ENCODE measurements around the gene GNAO1. TPM values are rescaled to one million over a fixed set of nuclear protein-coding genes. Genes with fewer than 3 reads are reported as not detected.

The GNAO1 gene
- total RNA-seq, 1 experiment from 2014 or later, result 3.7 TPM

- in situ Hi-C loops (cut with HindIII; ENCODE audit: low pct_unique_long_range_greater_than_20kb, low sequenced_read_pairs), result no loop called here
- no peak for DNase-seq (ENCODE audit: low read depth, low spot score)
These were observed 78.8 kb downstream of the GNAO1 start for GRCh38 chr16:56269811-56270684.

GRCh38 chr16:56270828-56271227 lies 79.5 kb downstream of the GNAO1 start:
- in situ Hi-C loops (cut with HindIII; ENCODE audit: low pct_unique_long_range_greater_than_20kb, low sequenced_read_pairs), result no loop called here

DNA sequence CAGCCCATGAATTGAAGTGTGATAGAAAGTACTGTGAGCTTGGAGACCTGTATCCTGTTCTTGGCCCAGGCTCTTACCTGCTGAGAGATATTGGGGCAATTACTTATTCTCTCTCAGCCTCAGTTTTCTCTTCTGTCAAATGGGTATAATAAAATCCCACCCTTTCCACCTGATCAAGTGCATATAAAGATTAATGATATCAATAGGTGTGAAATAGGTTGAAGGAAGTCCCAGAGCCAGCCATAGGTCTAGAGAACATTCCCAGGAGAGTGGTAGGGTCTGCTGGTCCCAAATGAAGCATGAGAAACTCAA lies 81.2 kb downstream of the GNAO1 start:
- in situ Hi-C loops (cut with HindIII; ENCODE audit: low pct_unique_long_range_greater_than_20kb, low sequenced_read_pairs), result no loop called here
- DNase-seq (ENCODE audit: low read depth, low spot score), result no peak

More at GRCh38 chr16:56270828-56271227, 79.5 kb downstream of the GNAO1 start:
- DNase-seq (ENCODE audit: low read depth, low spot score), result no peak

DNA sequence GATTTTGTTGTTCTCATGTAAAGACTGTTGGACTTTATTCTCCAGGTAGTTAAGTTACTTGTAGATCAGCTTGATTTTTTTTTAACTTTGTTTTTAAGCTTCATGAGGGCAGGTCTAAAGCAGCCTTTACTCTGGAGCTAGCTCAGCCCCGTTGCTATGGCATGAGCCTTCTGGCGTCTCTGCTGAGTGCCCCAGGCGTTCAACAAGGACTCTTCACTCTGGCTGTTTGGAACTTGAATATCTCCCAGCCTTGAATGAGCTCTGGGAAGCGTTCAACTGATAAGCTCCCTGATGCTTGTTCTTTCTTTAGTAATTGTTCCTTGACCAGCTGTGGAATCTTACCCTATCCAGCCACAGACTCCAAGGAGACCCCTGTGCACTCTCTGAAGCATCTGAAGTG lies 82.3 kb downstream of the GNAO1 start:
- in situ Hi-C loops (cut with HindIII; ENCODE audit: low pct_unique_long_range_greater_than_20kb, low sequenced_read_pairs), result no loop called here
- DNase-seq (ENCODE audit: low read depth, low spot score), result no peak

- in situ Hi-C loops (cut with HindIII; ENCODE audit: low pct_unique_long_range_greater_than_20kb, low sequenced_read_pairs), result no loop called here
- DNase-seq (ENCODE audit: low read depth, low spot score), result no peak
These were observed 83.1 kb downstream of the GNAO1 start for GRCh38 chr16:56274369-56274768.

DNA sequence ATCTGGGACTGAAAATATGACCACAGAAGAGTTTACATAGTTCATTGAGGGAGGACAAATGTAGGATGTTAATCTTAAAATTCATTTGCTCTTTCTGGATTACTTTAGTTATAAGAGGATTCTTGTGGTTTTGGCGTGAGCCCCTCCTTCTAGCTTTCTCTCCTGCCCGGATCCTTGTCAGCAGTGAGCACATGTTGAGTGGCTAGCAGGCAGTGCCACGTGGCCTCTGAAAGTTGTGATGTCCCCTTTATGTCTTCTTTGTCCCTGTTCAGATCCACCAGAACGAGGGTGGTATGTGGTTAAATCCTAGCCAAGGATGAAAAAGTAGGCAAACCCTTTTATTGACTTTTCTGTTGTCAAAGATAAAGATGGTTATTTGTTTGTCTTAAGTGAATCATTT lies 83.8 kb downstream of the GNAO1 start:
- in situ Hi-C loops (cut with HindIII; ENCODE audit: low pct_unique_long_range_greater_than_20kb, low sequenced_read_pairs), result no loop called here
- DNase-seq (ENCODE audit: low read depth, low spot score), result no peak

- no peak for DNase-seq (ENCODE audit: low read depth, low spot score)
- in situ Hi-C loops (cut with HindIII; ENCODE audit: low pct_unique_long_range_greater_than_20kb, low sequenced_read_pairs), result no loop called here
These were observed 84.5 kb downstream of the GNAO1 start for GRCh38 chr16:56275801-56276200.

GRCh38 chr16:56277075-56277474 lies 85.8 kb downstream of the GNAO1 start:
- peak; percentile 45 for DNase-seq (ENCODE audit: low read depth, low spot score)
- in situ Hi-C loops (cut with HindIII; ENCODE audit: low pct_unique_long_range_greater_than_20kb, low sequenced_read_pairs), result no loop called here

DNA sequence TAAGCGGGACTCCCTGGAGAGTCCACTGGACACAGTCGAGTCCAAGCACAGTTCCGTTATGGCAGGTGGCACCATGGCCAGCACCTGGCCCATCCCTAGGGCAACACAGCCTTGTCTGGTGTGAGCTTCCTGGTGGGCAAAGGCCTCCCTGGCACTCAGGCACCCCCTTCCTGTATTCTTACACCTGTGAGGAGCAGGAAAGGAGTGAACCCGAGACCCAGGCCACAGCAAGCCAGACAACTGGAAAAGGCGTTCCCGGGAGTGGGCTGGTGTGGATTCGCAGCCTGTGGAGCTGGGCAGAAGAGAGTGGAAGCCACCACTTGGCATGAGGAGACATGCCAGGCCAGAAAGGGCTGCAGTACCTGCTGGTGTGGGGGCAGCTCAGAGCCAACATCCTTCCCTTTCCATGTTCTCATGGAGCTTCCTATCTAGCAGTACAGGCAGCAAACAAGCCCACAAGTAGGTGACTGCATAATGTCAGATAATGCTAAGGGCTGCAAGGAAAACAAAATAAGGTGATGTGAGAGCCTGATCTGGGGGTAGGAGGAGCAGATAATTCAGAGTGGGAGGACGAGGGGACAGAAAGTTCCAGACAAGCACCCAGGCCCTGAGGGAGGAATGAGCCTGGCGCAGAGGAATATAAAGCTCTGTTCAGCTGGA lies 87.0 kb downstream of the GNAO1 start:
- no peak for DNase-seq (ENCODE audit: low read depth, low spot score)
- in situ Hi-C loops (cut with HindIII; ENCODE audit: low pct_unique_long_range_greater_than_20kb, low sequenced_read_pairs), result no loop called here

GRCh38 chr16:56279132-56279531 lies 87.8 kb downstream of the GNAO1 start:
- in situ Hi-C loops (cut with HindIII; ENCODE audit: low pct_unique_long_range_greater_than_20kb, low sequenced_read_pairs), result no loop called here

DNA sequence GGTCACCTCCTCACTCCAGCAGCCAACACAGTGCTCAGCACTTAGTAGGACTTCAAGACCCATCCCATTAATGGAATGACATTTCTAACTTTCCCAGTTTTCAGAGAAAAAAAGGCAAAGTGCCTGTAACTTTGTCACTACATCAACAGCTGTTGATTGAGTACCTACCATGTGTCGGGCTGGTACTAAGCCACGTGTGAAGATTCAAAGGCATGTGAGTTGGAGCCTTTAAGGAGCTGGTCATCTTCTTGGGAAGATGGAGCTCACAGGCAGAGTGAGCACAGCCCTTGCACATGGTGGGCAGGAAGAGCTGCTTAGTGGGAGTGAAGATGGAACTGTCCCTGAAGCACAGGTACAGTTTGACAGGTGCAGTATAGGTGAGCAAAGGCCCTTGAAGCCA lies 88.6 kb downstream of the GNAO1 start:
- no peak for DNase-seq (ENCODE audit: low read depth, low spot score)
- in situ Hi-C loops (cut with HindIII; ENCODE audit: low pct_unique_long_range_greater_than_20kb, low sequenced_read_pairs), result no loop called here

More at GRCh38 chr16:56279132-56279531, 87.8 kb downstream of the GNAO1 start:
- no peak for DNase-seq (ENCODE audit: low read depth, low spot score)

- DNase-seq (ENCODE audit: low read depth, low spot score), result peak; percentile 55
- in situ Hi-C loops (cut with HindIII; ENCODE audit: low pct_unique_long_range_greater_than_20kb, low sequenced_read_pairs), result no loop called here
These were observed 90.0 kb downstream of the GNAO1 start for GRCh38 chr16:56281249-56281805.

- DNase-seq (ENCODE audit: low read depth, low spot score), result no peak
- in situ Hi-C loops (cut with HindIII; ENCODE audit: low pct_unique_long_range_greater_than_20kb, low sequenced_read_pairs), result no loop called here
These were observed 91.2 kb downstream of the GNAO1 start for GRCh38 chr16:56282451-56282850.

DNA sequence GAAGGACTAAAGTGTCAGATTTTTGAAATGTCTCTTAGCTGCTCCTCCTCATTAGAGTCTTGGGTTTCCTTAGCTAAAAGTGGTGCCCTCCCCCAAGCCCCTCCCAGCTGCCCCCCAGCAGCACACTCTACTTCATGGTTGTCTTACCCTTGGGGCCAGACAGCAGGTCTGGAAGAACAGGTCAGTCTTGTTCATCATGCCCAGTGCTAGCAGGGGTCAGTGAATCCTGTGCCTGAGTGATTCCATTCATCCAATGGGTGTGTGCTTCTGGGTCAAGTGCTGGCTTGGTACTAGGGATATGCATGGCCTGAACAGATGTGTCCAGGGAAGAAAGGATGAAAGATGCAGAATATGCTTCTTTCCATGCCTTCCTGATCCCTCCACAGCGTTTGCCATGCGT lies 93.2 kb downstream of the GNAO1 start:
- DNase-seq (ENCODE audit: low read depth, low spot score), result no peak
- in situ Hi-C loops (cut with HindIII; ENCODE audit: low pct_unique_long_range_greater_than_20kb, low sequenced_read_pairs), result no loop called here

DNA sequence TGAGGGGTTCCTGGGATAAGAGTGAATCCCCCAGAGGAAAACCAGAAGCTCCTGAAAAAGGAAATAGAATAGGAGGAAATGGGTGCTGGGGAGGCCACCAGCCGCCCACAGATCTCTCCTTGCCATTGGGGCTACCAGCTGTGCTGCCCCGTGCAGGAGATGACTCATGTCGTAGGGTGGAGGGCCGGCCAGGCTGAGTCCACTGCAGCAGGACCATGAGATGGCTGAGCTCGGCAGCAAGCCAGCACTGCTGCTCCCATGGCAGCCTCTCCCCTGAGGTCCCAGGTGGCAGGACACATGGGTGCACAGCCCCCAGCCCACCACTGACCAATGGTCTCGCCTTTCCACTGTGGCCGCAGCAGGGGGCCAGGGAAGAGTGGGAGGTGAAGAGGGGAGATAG lies 95.5 kb downstream of the GNAO1 start:
- in situ Hi-C loops (cut with HindIII; ENCODE audit: low pct_unique_long_range_greater_than_20kb, low sequenced_read_pairs), result no loop called here

GRCh38 chr16:56288019-56288418 lies 96.7 kb downstream of the GNAO1 start:
- in situ Hi-C loops (cut with HindIII; ENCODE audit: low pct_unique_long_range_greater_than_20kb, low sequenced_read_pairs), result no loop called here
- DNase-seq (ENCODE audit: low read depth, low spot score), result no peak

More for the DNA sequence above, 95.5 kb downstream of the GNAO1 start:
- DNase-seq (ENCODE audit: low read depth, low spot score), result no peak

DNA sequence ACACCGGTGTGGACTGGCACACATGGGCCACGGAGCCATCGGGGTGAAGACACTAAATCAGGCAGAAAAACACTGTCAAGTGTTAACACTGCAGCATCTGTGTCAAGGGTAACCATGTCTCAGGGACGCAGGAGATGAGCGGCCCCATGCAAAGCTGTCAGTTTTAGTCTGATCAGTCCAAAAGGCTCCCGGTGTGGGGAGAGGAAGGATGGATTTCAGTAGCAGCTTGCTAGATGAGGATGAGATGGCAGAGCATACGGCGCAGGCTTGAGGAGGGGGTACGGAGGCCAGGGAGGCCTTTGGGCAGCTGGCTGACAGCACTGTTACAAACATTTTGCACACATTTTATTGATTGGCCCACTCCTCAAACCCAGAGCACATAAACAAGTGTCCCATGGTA lies 98.1 kb downstream of the GNAO1 start:
- in situ Hi-C loops (cut with HindIII; ENCODE audit: low pct_unique_long_range_greater_than_20kb, low sequenced_read_pairs), result no loop called here
- DNase-seq (ENCODE audit: low read depth, low spot score), result no peak

GRCh38 chr16:56289862-56290261 lies 98.6 kb downstream of the GNAO1 start:
- no peak for DNase-seq (ENCODE audit: low read depth, low spot score)
- in situ Hi-C loops (cut with HindIII; ENCODE audit: low pct_unique_long_range_greater_than_20kb, low sequenced_read_pairs), result no loop called here

DNA sequence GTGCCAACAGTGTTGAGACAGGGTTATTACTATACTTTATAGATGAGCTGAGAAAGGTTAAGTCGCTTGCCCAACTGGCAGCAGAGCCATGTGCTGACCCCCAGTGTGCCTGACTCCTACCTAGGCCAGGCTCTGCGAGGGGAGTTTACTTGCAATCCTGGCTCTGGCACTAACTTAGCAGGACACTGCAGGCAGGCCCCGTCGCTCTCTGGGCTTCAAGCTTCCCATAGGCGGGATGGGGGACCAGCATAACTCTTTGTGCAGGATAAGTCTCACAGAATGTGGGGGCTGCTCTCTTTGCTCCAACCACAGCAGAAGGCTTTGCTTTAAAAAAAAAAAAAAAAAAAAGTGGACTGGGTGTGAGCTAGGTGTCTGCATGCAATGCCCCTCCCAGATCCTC lies 102.7 kb downstream of the GNAO1 start:
- no peak for DNase-seq (ENCODE audit: low read depth, low spot score)
- in situ Hi-C loops (cut with HindIII; ENCODE audit: low pct_unique_long_range_greater_than_20kb, low sequenced_read_pairs), result no loop called here
